Measurements from ENCODE around the gene TAGAP. TPM values are rescaled to one million over a fixed set of nuclear protein-coding genes. Genes with fewer than 3 reads are reported as not detected.

The TAGAP gene
- total and polyA plus RNA-seq, 9 of the 15 experiments (the other 6 are each of a cell fraction or from before 2014, with no cell fraction given), result 0.07 TPM; not detected in 8

DNA sequence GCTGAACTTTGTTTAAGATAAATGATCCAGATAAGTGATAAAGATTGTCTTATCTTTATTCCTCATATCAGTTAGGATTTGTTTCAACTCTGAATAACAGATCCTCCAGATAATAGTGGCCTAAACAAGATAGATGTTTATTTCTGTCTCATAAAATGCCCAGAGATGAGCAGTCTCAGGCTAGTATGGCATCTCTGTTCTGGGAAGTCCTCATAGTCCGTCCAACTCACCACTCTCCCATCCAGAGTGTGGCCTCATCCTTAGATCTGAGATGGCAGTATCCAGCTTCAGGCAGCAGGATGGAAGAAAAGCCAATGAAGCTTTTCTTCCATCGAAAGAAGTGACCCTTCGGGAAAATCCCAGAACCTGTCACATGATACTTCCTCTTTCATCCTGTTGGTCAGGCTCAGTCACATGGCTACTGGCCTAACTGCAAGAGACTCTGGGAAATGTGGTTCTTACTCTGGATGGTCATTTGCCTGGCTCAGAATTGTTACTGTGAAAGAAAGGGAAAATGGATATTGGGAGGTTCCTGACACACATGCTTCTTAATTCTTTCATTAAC is 29.4 kb upstream of the TAGAP start (continued):
- TF ChIP-seq HCFC1 (IDR thresholded peaks at IDR 0.05; ENCODE audit: low read depth, low read length) (peak; percentile 87), MCM3 (IDR thresholded peaks at IDR 0.05) (no peak), TEAD4 (IDR thresholded peaks at IDR 0.05; ENCODE audit: low read length) (0 out of 2 replicates have a peak, but pooled peaks have one; percentile 9), TEAD4 (CRISPR knock-in tag; IDR thresholded peaks at IDR 0.05; ENCODE audit: borderline replicate concordance) (no peak), MBD2 (IDR thresholded peaks at IDR 0.05; ENCODE audit: borderline replicate concordance, low read depth) (peak; percentile 71; the same call in 1 of the 2 replicates), RAD51 (IDR thresholded peaks at IDR 0.05; ENCODE audit: borderline replicate concordance, low read depth) (peak; percentile 97), ZNF282 (CRISPR knock-in tag; IDR thresholded peaks at IDR 0.05) (no peak), RBM25 (IDR thresholded peaks at IDR 0.05; ENCODE audit: low read depth, low read length, severe bottlenecking) (peak; percentile 85), L3MBTL2 (IDR thresholded peaks at IDR 0.05) (peak; percentile 60; the same call in 1 of the 2 replicates), FOS (IDR thresholded peaks at IDR 0.05; ENCODE audit: extremely low read depth, insufficient read length) (peak; percentile 87), NFYB (IDR thresholded peaks at IDR 0.05; ENCODE audit: extremely low read depth, insufficient read length) (peak; percentile 99)
- TF ChIP-seq, protein P1, sequence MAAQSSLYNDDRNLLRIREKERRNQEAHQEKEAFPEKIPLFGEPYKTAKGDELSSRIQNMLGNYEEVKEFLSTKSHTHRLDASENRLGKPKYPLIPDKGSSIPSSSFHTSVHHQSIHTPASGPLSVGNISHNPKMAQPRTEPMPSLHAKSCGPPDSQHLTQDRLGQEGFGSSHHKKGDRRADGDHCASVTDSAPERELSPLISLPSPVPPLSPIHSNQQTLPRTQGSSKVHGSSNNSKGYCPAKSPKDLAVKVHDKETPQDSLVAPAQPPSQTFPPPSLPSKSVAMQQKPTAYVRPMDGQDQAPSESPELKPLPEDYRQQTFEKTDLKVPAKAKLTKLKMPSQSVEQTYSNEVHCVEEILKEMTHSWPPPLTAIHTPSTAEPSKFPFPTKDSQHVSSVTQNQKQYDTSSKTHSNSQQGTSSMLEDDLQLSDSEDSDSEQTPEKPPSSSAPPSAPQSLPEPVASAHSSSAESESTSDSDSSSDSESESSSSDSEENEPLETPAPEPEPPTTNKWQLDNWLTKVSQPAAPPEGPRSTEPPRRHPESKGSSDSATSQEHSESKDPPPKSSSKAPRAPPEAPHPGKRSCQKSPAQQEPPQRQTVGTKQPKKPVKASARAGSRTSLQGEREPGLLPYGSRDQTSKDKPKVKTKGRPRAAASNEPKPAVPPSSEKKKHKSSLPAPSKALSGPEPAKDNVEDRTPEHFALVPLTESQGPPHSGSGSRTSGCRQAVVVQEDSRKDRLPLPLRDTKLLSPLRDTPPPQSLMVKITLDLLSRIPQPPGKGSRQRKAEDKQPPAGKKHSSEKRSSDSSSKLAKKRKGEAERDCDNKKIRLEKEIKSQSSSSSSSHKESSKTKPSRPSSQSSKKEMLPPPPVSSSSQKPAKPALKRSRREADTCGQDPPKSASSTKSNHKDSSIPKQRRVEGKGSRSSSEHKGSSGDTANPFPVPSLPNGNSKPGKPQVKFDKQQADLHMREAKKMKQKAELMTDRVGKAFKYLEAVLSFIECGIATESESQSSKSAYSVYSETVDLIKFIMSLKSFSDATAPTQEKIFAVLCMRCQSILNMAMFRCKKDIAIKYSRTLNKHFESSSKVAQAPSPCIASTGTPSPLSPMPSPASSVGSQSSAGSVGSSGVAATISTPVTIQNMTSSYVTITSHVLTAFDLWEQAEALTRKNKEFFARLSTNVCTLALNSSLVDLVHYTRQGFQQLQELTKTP (IDR thresholded peaks at IDR 0.05; ENCODE audit: low read depth in 1 of 2, partially characterized antibody in 2 of 2), result peak in 1 of 2 experiments; percentile 79
- TF ChIP-seq, protein P2, sequence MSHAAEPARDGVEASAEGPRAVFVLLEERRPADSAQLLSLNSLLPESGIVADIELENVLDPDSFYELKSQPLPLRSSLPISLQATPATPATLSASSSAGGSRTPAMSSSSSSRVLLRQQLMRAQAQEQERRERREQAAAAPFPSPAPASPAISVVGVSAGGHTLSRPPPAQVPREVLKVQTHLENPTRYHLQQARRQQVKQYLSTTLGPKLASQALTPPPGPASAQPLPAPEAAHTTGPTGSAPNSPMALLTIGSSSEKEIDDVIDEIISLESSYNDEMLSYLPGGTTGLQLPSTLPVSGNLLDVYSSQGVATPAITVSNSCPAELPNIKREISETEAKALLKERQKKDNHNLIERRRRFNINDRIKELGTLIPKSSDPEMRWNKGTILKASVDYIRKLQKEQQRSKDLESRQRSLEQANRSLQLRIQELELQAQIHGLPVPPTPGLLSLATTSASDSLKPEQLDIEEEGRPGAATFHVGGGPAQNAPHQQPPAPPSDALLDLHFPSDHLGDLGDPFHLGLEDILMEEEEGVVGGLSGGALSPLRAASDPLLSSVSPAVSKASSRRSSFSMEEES (CRISPR knock-in tag; IDR thresholded peaks at IDR 0.05), result peak; percentile 90
- TF ChIP-seq, protein P3, sequence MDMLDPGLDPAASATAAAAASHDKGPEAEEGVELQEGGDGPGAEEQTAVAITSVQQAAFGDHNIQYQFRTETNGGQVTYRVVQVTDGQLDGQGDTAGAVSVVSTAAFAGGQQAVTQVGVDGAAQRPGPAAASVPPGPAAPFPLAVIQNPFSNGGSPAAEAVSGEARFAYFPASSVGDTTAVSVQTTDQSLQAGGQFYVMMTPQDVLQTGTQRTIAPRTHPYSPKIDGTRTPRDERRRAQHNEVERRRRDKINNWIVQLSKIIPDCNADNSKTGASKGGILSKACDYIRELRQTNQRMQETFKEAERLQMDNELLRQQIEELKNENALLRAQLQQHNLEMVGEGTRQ (CRISPR knock-in tag; IDR thresholded peaks at IDR 0.05), result peak; percentile 98
